Astrocyte of the spinal cord (primary cell): ENCODE measurements around the gene ATP6V1G2.
A peak's percentile ranks its signal among the peaks of the same experiment; 100 is the strongest.

ENCODE experiments used
- DNase-seq: peaks from one replicate; pipeline ENCODE4 v3.0.0; 2011; ENCODE audit warnings: low read depth, low spot score
- H3K4me3 ChIP-seq: 2 replicates; pipeline ENCODE4 v1.5.1; 2011; ENCODE audit warnings: low read depth, mild to moderate bottlenecking, low read length, moderate library complexity
- in situ Hi-C: cut with HindIII; loops from 2 replicates; pipeline ENCODE4 v1.10.0; 2017; ENCODE audit warnings: low sequenced_read_pairs
- TF ChIP-seq, protein P1 (sequence below): IDR thresholded peaks from 2 replicates; pipeline ENCODE4 v1.5.1; 2012; ENCODE audit warnings: low read depth, mild to moderate bottlenecking, low read length, inconsistent platforms

Gene ATP6V1G2

DNA sequence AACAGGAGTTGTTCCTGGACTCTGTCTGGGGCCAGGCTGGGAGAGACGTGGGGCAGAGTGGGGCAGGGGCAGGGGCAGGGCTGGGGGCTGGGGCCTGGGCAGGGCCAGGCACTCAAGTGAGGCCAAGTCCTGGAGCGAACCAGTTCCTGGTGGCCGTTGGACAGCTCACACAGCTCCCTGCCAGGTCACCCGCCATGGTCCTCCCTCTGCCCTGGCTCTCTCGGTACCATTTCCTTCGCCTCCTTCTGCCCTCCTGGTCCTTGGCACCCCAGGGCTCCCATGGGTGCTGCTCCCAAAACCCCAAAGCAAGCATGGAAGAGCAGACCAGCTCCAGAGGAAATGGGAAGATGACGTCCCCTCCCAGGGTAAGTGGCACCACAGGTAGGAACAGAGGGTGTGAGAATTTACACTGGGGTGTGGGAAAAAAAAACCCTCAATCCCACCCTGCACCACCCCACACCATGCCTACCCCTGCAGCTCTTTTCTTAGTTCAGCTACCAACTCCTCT, 17.5 kb downstream of the ATP6V1G2 start, which contains the start of gene MCCD1:
MCCD1 (plus strand) TSS at position 142 of the 508 bp plus-strand sequence; CDS start at position 195, 53 bp downstream.
- in situ Hi-C loops, result no loop called here
- no peak within 1 kb of the TSS for H3K4me3 ChIP-seq
- TF ChIP-seq, protein P1, sequence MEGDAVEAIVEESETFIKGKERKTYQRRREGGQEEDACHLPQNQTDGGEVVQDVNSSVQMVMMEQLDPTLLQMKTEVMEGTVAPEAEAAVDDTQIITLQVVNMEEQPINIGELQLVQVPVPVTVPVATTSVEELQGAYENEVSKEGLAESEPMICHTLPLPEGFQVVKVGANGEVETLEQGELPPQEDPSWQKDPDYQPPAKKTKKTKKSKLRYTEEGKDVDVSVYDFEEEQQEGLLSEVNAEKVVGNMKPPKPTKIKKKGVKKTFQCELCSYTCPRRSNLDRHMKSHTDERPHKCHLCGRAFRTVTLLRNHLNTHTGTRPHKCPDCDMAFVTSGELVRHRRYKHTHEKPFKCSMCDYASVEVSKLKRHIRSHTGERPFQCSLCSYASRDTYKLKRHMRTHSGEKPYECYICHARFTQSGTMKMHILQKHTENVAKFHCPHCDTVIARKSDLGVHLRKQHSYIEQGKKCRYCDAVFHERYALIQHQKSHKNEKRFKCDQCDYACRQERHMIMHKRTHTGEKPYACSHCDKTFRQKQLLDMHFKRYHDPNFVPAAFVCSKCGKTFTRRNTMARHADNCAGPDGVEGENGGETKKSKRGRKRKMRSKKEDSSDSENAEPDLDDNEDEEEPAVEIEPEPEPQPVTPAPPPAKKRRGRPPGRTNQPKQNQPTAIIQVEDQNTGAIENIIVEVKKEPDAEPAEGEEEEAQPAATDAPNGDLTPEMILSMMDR, result no peak
- no peak for DNase-seq

DNA sequence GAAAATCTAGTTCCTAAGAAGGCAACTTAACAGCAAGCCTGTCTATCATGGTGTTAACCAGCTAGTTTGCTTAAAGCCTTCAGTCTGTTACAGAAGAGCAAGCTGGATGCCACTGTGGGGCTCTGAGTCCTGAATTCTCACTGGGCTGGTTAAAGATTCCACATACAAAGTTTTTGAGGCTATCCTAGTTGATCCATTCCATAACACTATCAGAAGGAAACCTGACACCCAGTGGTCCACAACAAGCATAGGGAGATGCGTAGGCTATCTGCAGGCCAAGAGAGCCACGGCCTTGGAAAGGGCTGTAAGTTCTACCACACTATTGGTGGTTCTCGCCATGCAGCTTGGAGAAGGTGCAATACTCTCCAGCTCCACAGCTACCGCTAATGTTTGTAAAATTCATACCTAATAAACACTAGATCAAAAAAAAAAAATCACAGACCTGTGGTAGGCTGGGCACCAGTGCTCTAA, 18.1 kb downstream of the ATP6V1G2 start:
- TF ChIP-seq, protein P1, result no peak
- H3K4me3 ChIP-seq, result no peak overlapping the region
- DNase-seq, result no peak
- in situ Hi-C loops, result no loop called here

DNA sequence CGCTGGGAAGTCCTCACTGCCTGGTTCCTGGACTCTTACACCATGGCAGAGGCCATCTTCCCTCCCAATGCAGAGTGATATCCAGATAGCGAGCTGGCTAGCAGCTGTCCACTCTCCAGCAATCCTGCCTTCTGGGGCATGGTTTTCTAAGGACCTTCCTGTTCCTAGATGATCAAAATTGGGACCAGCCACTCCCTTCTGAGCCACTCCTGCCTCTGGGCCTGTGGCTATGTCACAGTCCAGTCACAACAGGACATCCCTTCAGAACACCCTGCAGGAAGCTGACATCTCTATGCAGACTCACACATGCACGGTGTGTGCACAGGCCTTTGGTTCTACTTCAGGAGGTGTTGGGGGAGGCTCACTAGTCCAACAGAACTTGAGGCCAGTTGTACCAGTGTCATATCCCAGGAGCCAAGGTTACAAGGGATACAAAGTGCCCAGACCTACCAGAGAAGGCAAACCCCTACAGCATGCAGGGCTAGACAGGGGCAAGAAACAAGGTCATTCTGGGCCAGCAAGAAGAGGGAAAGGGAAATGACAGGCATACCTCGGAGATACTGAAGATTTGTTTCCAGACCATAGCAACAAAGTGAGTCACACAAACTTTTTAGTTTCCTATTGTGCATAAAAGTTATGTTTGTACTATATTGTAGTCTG, 20.3 kb downstream of the ATP6V1G2 start:
- H3K4me3 ChIP-seq, result no peak overlapping the region
- DNase-seq, result peak; percentile 18
- in situ Hi-C loops, result no loop called here
- TF ChIP-seq, protein P1, result no peak

DNA sequence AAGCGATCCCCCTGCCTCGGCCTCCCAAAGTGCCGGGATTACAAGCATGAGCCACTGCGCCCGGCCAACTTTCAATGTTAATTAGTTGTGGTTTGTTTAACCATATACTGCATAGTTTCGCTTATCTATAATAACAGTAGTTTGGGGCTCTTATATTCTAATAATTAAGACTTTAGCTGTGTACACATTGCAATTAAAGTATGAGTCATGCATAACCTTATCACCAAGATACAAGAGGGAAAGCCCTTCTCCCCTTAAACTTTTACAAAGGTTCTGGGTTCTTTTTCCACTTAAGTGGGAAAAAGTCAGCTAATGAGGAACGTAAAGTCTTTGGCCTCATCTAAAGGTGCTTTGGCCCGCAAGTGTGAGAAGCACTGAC, 20.9 kb downstream of the ATP6V1G2 start:
- DNase-seq, result no peak
- in situ Hi-C loops, result no loop called here
- TF ChIP-seq, protein P1, result no peak
- H3K4me3 ChIP-seq, result no peak overlapping the region

DNA sequence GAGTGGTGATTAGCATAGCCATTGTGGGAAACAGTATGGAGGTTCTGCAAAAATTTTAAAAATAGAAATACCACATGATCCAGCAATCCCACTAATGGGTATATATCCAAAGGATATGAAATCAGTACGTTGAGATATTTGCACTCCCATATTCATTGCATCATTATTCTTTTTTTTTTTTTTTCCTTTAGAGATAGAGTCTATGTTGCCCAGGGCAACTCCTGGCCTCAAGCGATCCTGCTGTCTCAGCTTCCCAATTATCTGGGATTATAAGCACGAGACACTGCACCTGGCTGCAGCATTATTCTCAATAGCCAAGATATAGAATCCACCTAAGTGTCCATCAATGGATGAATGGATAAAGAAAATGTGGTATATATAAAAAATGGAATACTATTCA, 24.6 kb downstream of the ATP6V1G2 start:
- no peak for DNase-seq
- in situ Hi-C loops, result no loop called here
- no peak overlapping the region for H3K4me3 ChIP-seq
- TF ChIP-seq, protein P1, result no peak

DNA sequence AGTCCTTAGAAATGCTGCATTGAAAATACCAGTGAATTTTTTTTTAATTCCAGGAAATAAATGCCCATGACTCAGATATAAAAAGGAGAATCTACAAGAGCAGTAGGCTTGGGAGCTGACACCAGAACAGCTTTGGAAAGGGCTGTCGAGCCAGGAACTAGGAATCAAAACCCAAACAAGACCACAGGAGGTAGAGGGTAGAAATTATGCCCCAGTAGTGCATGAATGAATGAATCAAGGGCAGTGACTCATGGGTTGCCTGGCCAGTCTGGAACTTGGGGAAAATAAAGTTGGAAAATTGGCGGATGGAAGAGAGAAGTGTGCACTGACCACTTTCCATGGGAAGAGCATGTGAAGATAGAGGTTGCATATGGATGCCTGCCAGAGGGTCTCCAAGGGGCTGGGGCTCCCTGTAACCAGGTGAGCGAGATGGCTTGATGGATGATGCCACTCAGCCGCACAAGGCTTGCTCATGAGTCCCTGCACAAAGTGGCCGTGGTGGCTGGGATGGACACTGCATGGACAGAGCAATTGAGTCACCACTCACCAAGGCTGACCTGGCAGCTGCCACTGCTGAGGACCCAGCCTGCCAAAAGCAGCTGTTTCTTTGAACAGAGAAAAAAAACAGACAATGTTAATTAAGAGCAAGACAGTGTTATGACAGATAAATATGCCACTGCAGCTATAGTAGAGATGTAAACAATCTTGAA, 32.8 kb downstream of the ATP6V1G2 start:
- H3K4me3 ChIP-seq, result no peak overlapping the region
- DNase-seq, result no peak
- in situ Hi-C loops, result no loop called here
- TF ChIP-seq, protein P1, result no peak
